Activated naive CD8-positive, alpha-beta T cell treated with anti-CD3 and anti-CD28 coated beads, Interleukin-2, amount 10 ng/mL, durations not matched to agents 7 days and 5 days (primary cell): Measurements from ENCODE around the gene THAP11. TPM values are rescaled to one million over a fixed set of nuclear protein-coding genes. Genes with fewer than 3 reads are reported as not detected.
"Not testable (repeated sequence)": the region's sequence is repeated elsewhere in the genome, so short reads cannot be mapped to it uniquely, and the experiment has no call there.

ENCODE experiments used
- ATAC-seq: fragments of 150-1000 bp; cut with Tn5 transposase; one replicate; pipeline ENCODE4 v1.10.0; 2021; ENCODE audit warnings: low read depth, moderate library complexity
- POLR2A ChIA-PET: fragments of 350-600 bp; sonication (Branson Sonifier 250); formaldehyde crosslinking; loops from one replicate; lab custom pipeline; 2021; ENCODE audit warnings: antibody characterized with exemption; lab: Charles Lee
- DNase-seq: peaks from one replicate; pipeline ENCODE4 v3.0.0; 2021
- H3K27ac Mint-ChIP-seq: one replicate; pipeline ENCODE4 v1.8.0; 2022; ENCODE audit warnings: mild to moderate bottlenecking, mixed read lengths
- H3K27me3 Mint-ChIP-seq: one replicate; pipeline ENCODE4 v1.8.0; 2022; ENCODE audit warnings: mild to moderate bottlenecking, moderate library complexity, mixed read lengths
- H3K36me3 Mint-ChIP-seq: one replicate; pipeline ENCODE4 v1.8.0; 2021; ENCODE audit warnings: mild to moderate bottlenecking, mixed read lengths
- H3K4me1 Mint-ChIP-seq: one replicate; pipeline ENCODE4 v1.8.0; 2021; ENCODE audit warnings: mixed read lengths
- H3K4me3 Mint-ChIP-seq: one replicate; pipeline ENCODE4 v1.8.0; 2022; ENCODE audit warnings: mild to moderate bottlenecking, moderate library complexity, mixed read lengths
- H3K9me3 Mint-ChIP-seq: one replicate; pipeline ENCODE4 v1.8.0; 2021; ENCODE audit warnings: mixed read lengths
- total RNA-seq, 2 experiments: library from RNA; stranded (reverse); gene quantifications; one replicate each; pipeline ENCODE4 v1.2.3, GENCODE V29; 2021

THAP11 gene
- total RNA-seq, 2 experiments from 2014 or later = 48.1 to 50.1 TPM

GRCh38 chr16:67814567-67814966 lies 27.6 kb upstream of the THAP11 start:
- Mint-ChIP-seq H3K4me1 (peaks cover 4% of the 10 kb centered on the region), H3K36me3 (no peaks in the 10 kb centered on the region), H3K27me3 (peaks cover 5% of the 10 kb centered on the region), H3K27ac (no peak overlapping the region), H3K9me3 (no peaks in the 10 kb centered on the region), H3K4me3 (no peak overlapping the region)
- no peak for ATAC-seq
- no peak for DNase-seq
- POLR2A ChIA-PET = no interaction called here

DNA sequence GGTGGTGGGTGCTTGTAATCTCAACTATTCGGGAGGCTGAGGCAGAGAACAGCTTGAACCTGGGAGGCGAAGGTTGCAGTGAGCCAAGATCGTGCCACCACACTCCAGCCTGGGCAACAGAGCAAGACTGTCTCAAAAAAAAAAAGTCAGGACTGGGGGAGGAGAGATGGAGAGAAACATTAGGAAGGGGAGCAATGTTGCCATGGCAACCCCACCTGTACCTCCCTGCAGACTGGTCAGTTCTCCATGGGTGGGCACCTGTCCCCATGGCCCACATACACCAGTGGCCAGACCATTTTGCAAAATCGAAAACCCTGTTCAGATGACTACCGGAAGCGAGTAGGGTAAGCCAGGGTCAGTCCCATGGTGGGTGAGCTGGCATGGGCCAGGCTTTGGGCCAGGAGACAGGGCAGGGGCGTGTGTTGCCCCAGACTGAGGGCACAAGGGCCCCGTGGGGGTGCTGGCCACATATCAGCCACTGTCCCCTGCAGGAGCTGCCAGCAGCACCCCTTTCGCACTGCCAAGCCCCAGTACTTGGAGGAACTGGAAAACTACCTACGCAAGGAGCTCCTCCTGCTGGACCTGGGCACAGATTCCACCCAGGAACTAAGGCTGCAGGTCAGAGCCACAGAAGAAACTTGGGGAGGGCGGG lies 21.4 kb upstream of the THAP11 start:
- Mint-ChIP-seq H3K9me3 (no peaks in the 10 kb centered on the region), H3K27me3 (peaks cover 2% of the 10 kb centered on the region), H3K36me3 (no peaks in the 10 kb centered on the region), H3K4me1 (peaks cover 7% of the 10 kb centered on the region), H3K4me3 (no peak overlapping the region), H3K27ac (no peak overlapping the region)
- ATAC-seq (no peak), DNase-seq (no peak)
- POLR2A ChIA-PET = no interaction called here

DNA sequence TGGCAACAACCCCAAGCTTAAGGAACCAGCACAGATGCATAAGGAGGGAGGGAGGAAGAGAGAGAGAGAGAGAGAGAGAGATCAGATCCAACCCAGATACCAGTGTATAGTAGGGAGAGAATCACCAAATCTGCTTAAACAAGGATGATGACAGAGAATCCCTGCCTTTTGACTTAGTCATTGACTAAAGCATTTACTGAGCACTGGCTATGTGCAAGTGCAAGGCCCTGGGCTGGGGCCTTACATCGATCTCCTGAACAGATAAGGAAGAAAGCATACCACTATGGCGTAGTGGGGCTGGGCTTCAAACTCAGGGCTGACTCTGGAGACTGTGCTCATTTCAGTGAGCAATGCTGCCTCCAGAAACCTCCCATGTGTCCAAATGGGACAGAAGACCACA lies 19.6 kb upstream of the THAP11 start:
- ATAC-seq (no peak), DNase-seq (no peak)
- H3K27ac Mint-ChIP-seq = no peak overlapping the region
- POLR2A ChIA-PET = no interaction called here
- H3K9me3 Mint-ChIP-seq = no peaks in the 10 kb centered on the region
- H3K27me3 Mint-ChIP-seq = no peaks in the 10 kb centered on the region
- H3K36me3 Mint-ChIP-seq = no peaks in the 10 kb centered on the region
- H3K4me1 Mint-ChIP-seq = peaks cover 2% of the 10 kb centered on the region
- H3K4me3 Mint-ChIP-seq = no peak overlapping the region

DNA sequence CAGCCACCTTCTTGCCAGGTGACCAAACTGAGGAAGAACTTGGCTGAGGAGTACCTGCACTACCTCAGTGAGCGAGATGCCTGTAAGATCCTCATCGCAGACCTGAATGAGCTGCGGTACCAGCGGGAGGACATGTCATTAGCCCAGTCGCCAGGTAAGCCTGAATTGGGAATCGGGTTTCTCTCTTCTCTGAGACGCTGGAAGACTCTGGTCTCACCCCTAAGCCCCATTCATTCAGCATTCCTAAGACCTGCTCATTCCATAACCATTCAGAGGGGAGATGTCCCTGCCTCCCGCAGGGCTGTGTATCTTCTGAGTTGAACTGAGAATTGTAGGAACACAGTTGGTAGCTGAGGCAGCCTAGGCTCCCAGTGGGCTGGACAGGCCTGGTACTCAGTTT lies 17.0 kb upstream of the THAP11 start:
- Mint-ChIP-seq H3K36me3 (peaks cover 2% of the 10 kb centered on the region), H3K27me3 (no peaks in the 10 kb centered on the region), H3K9me3 (no peaks in the 10 kb centered on the region), H3K4me1 (peaks cover 2% of the 10 kb centered on the region), H3K27ac (no peak overlapping the region), H3K4me3 (no peak overlapping the region)
- DNase-seq (no peak), ATAC-seq (no peak)
- POLR2A ChIA-PET = no interaction called here

- POLR2A ChIA-PET = interaction anchor here (1.3 kb wide), 1 partner anchor 17 kb away, joined by 3 read pairs; no protein-coding TSS in a partner anchor
- H3K4me3 Mint-ChIP-seq = no peak overlapping the region
- no peak for DNase-seq
- no peaks in the 10 kb centered on the region for H3K9me3 Mint-ChIP-seq
- peaks cover 5% of the 10 kb centered on the region for H3K36me3 Mint-ChIP-seq
- no peak overlapping the region for H3K27ac Mint-ChIP-seq
- ATAC-seq = no peak
- peaks cover 2% of the 10 kb centered on the region for H3K4me1 Mint-ChIP-seq
- H3K27me3 Mint-ChIP-seq = no peaks in the 10 kb centered on the region
Observed at GRCh38 chr16:67825906-67826305, 16.2 kb upstream of the THAP11 start.

DNA sequence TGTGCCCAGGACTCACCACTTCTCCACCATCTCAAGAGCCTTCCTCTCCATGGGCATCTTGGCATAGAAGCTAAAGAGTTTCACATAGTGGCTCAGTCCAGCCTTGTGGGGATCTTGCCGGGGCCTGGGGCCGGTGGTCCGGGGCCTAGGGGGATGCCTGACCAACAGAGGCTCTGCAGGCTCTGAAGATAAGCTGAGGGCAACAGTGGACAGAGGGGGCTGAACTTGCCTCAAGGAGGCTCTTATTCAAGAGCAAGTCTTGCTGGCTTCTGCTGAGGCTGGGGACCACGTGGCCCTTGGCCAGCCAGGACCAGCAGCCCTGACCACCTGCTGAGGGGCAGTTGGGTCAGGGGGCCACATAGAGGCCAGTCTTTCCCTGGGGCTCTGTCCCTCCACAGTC lies 13.5 kb upstream of the THAP11 start:
- H3K27me3 Mint-ChIP-seq = no peaks in the 10 kb centered on the region
- peaks cover 9% of the 10 kb centered on the region for H3K36me3 Mint-ChIP-seq
- H3K4me3 Mint-ChIP-seq = no peak overlapping the region
- ATAC-seq (no peak), DNase-seq (no peak)
- POLR2A ChIA-PET = no interaction called here
- peaks cover 10% of the 10 kb centered on the region for H3K4me1 Mint-ChIP-seq
- H3K27ac Mint-ChIP-seq = no peak overlapping the region
- no peaks in the 10 kb centered on the region for H3K9me3 Mint-ChIP-seq

DNA sequence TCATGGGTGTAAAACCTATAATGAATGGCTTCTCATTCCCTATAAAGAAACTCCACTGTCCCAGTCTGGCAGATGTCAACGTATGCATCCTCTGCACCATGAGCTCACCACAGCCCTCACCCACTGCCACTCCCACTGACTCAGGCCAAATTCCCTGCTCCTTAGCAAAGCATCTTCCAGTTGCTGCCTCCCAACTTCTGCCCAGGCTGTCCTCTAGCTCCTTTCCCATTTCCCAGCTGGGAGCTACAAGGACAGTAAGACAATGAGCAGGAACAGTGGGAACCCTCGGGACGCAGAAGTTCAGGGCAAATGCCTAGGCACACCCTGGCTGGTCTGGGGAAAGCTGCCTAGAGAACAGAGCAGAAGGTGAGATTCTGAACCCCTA lies 9.1 kb upstream of the THAP11 start:
- no peaks in the 10 kb centered on the region for H3K27me3 Mint-ChIP-seq
- POLR2A ChIA-PET = interaction anchor here (0.6 to 2.4 kb wide), 9 partner anchors 10 to 312 kb away, joined by 3 to 21 read pairs (median 6); partner anchors contain the start of genes CENPT, NUTF2, PSMB10 and RANBP10
- H3K9me3 Mint-ChIP-seq = no peaks in the 10 kb centered on the region
- peaks cover 14% of the 10 kb centered on the region for H3K4me1 Mint-ChIP-seq
- DNase-seq (no peak), ATAC-seq (no peak)
- H3K36me3 Mint-ChIP-seq = peaks cover 9% of the 10 kb centered on the region
- H3K4me3 Mint-ChIP-seq = peak overlapping the region; percentile 89
- peak overlapping the region; percentile 85 for H3K27ac Mint-ChIP-seq

GRCh38 chr16:67833415-67834241 lies 8.5 kb upstream of the THAP11 start:
- ATAC-seq (peak; percentile 98), DNase-seq (peak; percentile 94)
- Mint-ChIP-seq H3K27ac (peak overlapping the region; percentile 85), H3K27me3 (no peaks in the 10 kb centered on the region), H3K4me1 (peaks cover 14% of the 10 kb centered on the region), H3K9me3 (no peaks in the 10 kb centered on the region), H3K4me3 (peak overlapping the region; percentile 89), H3K36me3 (peaks cover 9% of the 10 kb centered on the region)
- POLR2A ChIA-PET = interaction anchor here (0.6 to 2.4 kb wide), 13 partner anchors 9 to 312 kb away, joined by 3 to 21 read pairs (median 4); partner anchors contain the start of genes CENPT, NUTF2, PSMB10 and RANBP10

- no peak for DNase-seq
- Mint-ChIP-seq H3K36me3 (peaks cover 9% of the 10 kb centered on the region), H3K4me1 (peaks cover 14% of the 10 kb centered on the region), H3K27me3 (no peaks in the 10 kb centered on the region), H3K4me3 (peak overlapping the region; percentile 89), H3K27ac (peak overlapping the region; percentile 85), H3K9me3 (no peaks in the 10 kb centered on the region)
- no peak for ATAC-seq
- POLR2A ChIA-PET = interaction anchor here (0.6 to 2.4 kb wide), 12 partner anchors 8 to 313 kb away, joined by 3 to 21 read pairs (median 4); partner anchors contain the start of genes CENPT, NUTF2, PSMB10 and RANBP10
Observed at GRCh38 chr16:67834242-67834614, 7.9 kb upstream of the THAP11 start.

DNA sequence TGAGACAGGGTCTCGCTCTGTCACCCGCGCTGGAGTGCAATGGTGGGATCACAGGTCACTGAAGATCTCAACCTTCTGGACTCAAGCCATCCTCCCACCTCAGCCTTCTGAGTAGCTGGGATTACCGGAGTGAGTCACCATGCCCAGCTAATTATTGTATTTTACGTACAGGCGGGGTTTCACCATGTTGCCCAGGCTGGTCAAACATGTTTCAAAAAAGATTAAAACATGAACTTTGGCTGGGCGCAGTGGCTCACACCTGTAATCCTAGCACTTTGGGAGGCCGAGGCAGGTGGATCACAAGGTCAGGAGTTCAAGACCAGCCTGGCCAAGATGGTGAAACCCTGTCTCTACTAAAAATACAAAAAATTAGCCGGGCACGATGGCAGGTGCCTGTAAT lies 4.9 kb upstream of the THAP11 start:
- H3K9me3 Mint-ChIP-seq, ATAC-seq, H3K27ac Mint-ChIP-seq, H3K27me3 Mint-ChIP-seq, POLR2A ChIA-PET, H3K36me3 Mint-ChIP-seq, H3K4me3 Mint-ChIP-seq, DNase-seq: not testable (repeated sequence)
- peaks cover 19% of the 10 kb centered on the region for H3K4me1 Mint-ChIP-seq

DNA sequence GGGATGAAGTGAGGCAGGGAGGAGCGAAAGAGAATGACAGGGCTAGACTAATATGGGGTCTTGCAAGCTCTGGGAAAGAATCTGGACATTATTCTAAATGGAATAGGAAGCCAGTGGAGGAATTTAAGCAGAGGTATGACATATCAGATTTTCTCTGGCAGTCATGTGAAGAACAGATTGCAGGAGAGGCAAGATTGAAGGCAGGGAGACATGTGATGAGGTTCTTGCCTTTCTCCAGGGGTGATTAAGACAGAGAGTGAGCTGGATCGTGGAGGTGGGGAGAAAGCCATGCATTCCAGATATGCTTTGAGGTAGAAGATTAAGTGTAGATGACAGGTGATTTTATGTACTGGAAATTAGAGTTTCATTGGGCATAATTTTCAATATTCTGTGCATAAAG lies 4.3 kb upstream of the THAP11 start:
- DNase-seq = no peak
- Mint-ChIP-seq H3K27me3 (no peaks in the 10 kb centered on the region), H3K4me1 (peaks cover 15% of the 10 kb centered on the region), H3K4me3 (no peak overlapping the region), H3K36me3 (no peaks in the 10 kb centered on the region), H3K9me3 (no peaks in the 10 kb centered on the region), H3K27ac (no peak overlapping the region)
- ATAC-seq = no peak
- POLR2A ChIA-PET = no interaction called here

- H3K4me3 Mint-ChIP-seq = peak overlapping the region; percentile 92
- ATAC-seq = no peak
- POLR2A ChIA-PET = interaction anchor here (0.6 to 0.9 kb wide), 4 partner anchors 32 to 234 kb away, joined by 3 to 5 read pairs (median 4); partner anchors contain the start of gene EDC4
- no peak for DNase-seq
- H3K4me1 Mint-ChIP-seq = peaks cover 27% of the 10 kb centered on the region
- peak overlapping the region; percentile 98 for H3K27ac Mint-ChIP-seq
- no peaks in the 10 kb centered on the region for H3K9me3 Mint-ChIP-seq
- H3K27me3 Mint-ChIP-seq = no peaks in the 10 kb centered on the region
- peaks cover 2% of the 10 kb centered on the region for H3K36me3 Mint-ChIP-seq
Observed at GRCh38 chr16:67841198-67841815, 813 bp upstream of the THAP11 start.
